ENCODE data around the gene MATR3. TPM values are rescaled to one million over a fixed set of nuclear protein-coding genes. Genes with fewer than 3 reads are reported as not detected.

MATR3 gene
- total RNA-seq, 1 donor from 2014 or later: 235 TPM

DNA sequence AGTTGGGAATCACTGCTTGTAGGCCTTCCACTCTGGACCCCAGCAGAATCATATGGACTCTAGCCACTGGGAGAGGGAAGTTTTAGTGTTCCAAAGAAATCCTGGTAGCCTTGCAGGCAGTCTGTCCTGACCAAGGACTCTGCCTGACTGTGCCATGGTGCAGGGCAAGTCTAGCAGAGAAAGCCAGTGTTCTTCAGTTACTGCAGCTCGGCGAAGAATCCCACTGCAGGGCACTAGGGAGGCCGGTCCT lies 20.3 kb upstream of the MATR3 start:
- H3K4me1 Mint-ChIP-seq (ENCODE audit: unreplicated experiment): peaks cover 36% of the 10 kb centered on the region
- TF ChIP-seq, protein P1, sequence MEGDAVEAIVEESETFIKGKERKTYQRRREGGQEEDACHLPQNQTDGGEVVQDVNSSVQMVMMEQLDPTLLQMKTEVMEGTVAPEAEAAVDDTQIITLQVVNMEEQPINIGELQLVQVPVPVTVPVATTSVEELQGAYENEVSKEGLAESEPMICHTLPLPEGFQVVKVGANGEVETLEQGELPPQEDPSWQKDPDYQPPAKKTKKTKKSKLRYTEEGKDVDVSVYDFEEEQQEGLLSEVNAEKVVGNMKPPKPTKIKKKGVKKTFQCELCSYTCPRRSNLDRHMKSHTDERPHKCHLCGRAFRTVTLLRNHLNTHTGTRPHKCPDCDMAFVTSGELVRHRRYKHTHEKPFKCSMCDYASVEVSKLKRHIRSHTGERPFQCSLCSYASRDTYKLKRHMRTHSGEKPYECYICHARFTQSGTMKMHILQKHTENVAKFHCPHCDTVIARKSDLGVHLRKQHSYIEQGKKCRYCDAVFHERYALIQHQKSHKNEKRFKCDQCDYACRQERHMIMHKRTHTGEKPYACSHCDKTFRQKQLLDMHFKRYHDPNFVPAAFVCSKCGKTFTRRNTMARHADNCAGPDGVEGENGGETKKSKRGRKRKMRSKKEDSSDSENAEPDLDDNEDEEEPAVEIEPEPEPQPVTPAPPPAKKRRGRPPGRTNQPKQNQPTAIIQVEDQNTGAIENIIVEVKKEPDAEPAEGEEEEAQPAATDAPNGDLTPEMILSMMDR (IDR thresholded peaks at IDR 0.05; ENCODE audit: unreplicated experiment): no peak
- H3K27me3 Mint-ChIP-seq (ENCODE audit: unreplicated experiment): peaks cover 6% of the 10 kb centered on the region
- H3K4me3 Mint-ChIP-seq (ENCODE audit: unreplicated experiment): peak overlapping the region; percentile 88
- no peak for DNase-seq (ENCODE audit: low spot score)
- no peak overlapping the region for H3K27ac Mint-ChIP-seq (ENCODE audit: unreplicated experiment)
- H3K36me3 Mint-ChIP-seq (ENCODE audit: low read depth, unreplicated experiment): peaks cover 5% of the 10 kb centered on the region
- no peaks in the 10 kb centered on the region for H3K9me3 Mint-ChIP-seq (ENCODE audit: unreplicated experiment)

DNA sequence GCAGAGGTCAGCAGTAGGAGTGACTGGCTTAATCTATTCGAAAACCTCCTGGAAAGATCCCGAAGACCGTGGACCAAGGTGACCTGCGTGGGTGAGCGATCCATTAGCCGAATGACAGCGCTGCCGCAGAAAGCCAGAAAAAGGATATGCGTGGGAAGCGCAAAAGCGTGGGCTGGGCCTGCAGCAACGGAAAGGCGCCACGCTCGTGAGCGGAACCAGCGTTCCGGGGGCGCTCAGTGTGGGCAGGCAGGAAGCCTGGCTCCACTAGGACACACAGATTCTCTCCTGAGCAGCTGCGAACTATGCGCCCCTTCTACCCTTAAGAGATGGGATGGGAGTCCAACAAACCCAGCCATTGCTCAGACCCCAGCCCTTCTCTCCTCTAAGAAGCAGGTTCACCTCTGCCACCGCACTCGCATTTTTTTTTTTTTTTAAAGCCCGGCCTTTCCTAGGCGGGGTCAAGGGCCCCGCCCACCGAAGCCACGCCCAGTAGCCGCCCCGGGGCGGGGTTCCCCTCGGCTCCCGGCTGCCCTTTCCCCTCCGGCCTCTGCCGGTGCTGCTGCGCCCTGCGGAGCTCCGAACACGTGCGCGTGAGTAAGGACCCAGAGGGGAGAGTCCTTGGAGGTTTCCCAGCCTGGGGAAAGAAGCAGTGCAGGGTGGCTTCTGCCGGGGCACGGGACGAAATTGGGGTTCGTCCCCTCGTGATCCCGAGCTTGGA lies 19.8 kb upstream of the MATR3 start:
- no peaks in the 10 kb centered on the region for H3K9me3 Mint-ChIP-seq (ENCODE audit: unreplicated experiment)
- H3K4me1 Mint-ChIP-seq (ENCODE audit: unreplicated experiment): peaks cover 33% of the 10 kb centered on the region
- TF ChIP-seq, protein P1 (IDR thresholded peaks at IDR 0.05; ENCODE audit: unreplicated experiment): no peak
- peaks cover 6% of the 10 kb centered on the region for H3K27me3 Mint-ChIP-seq (ENCODE audit: unreplicated experiment)
- peak; percentile 88 for DNase-seq (ENCODE audit: low spot score)
- peaks cover 5% of the 10 kb centered on the region for H3K36me3 Mint-ChIP-seq (ENCODE audit: low read depth, unreplicated experiment)
- H3K27ac Mint-ChIP-seq (ENCODE audit: unreplicated experiment): peak overlapping the region; percentile 80
- peak overlapping the region; percentile 88 for H3K4me3 Mint-ChIP-seq (ENCODE audit: unreplicated experiment)

DNA sequence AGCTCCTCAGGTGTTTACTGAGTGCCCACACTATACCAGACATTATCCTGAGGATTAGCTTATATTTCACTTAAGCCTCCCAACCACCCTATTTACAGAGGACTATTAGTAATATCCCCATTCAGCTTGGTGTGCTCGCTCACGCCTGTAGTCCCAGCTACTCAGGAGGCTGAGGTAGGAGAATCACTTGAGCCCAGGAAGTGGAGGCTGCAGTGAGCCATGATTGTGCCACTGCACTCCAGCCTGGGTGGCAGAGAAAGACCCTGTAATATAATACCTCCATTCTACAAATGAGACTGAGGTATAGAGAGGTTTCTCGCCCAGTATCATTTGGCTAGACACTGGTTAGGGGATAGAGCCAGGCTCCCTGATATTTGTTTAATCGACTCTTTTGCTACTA lies 18.0 kb upstream of the MATR3 start:
- TF ChIP-seq, protein P1 (IDR thresholded peaks at IDR 0.05; ENCODE audit: unreplicated experiment): no peak
- Mint-ChIP-seq H3K36me3 (ENCODE audit: low read depth, unreplicated experiment) (peaks cover 5% of the 10 kb centered on the region), H3K4me3 (ENCODE audit: unreplicated experiment) (peak overlapping the region; percentile 87), H3K27me3 (ENCODE audit: unreplicated experiment) (peaks cover 6% of the 10 kb centered on the region), H3K27ac (ENCODE audit: unreplicated experiment) (peak overlapping the region; percentile 30), H3K9me3 (ENCODE audit: unreplicated experiment) (no peaks in the 10 kb centered on the region), H3K4me1 (ENCODE audit: unreplicated experiment) (peaks cover 33% of the 10 kb centered on the region)
- DNase-seq (ENCODE audit: low spot score): no peak

DNA sequence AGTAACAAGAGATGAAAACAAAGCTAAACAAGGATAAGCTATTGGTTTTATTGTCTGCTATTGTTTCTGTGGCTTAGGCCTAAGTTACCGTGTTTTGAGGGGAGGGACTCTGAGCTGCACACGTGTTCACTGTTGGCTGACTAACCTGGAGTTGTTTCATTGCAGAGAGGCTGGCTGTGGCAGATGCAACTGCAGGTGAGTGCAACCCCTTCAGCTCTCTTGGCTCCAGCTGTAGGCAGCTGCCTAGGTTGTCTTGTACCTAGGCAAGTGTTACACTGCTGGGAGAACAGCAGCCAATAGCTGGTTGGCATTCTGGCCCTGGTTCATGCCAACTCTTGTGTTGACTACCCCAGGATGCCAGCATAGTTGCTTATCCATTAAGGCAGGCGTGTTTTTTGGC lies 17.6 kb upstream of the MATR3 start:
- H3K9me3 Mint-ChIP-seq (ENCODE audit: unreplicated experiment): no peaks in the 10 kb centered on the region
- no peak overlapping the region for H3K27ac Mint-ChIP-seq (ENCODE audit: unreplicated experiment)
- TF ChIP-seq, protein P1 (IDR thresholded peaks at IDR 0.05; ENCODE audit: unreplicated experiment): no peak
- H3K4me1 Mint-ChIP-seq (ENCODE audit: unreplicated experiment): peaks cover 33% of the 10 kb centered on the region
- DNase-seq (ENCODE audit: low spot score): no peak
- H3K27me3 Mint-ChIP-seq (ENCODE audit: unreplicated experiment): peaks cover 6% of the 10 kb centered on the region
- peak overlapping the region; percentile 76 for H3K4me3 Mint-ChIP-seq (ENCODE audit: unreplicated experiment)
- peaks cover 5% of the 10 kb centered on the region for H3K36me3 Mint-ChIP-seq (ENCODE audit: low read depth, unreplicated experiment)

DNA sequence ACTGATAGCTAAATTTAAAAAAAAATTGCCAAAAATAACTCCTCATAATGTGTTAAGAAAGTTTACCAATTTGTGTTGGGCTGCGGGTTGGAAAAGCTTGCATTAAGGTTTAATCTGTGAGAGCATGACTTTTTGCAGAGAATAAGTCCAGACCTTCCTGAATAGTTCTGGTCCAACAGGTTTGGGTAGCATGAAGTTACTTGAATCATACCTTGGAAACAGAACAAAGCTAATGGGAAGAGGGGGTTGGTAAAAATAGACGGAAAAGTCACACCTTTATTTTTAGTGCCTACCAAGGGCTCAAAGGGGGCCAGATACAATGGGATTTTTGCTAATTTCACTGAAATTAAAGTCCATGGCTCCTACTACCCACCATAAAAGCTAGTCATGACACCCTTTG lies 17.1 kb upstream of the MATR3 start:
- peaks cover 6% of the 10 kb centered on the region for H3K27me3 Mint-ChIP-seq (ENCODE audit: unreplicated experiment)
- H3K4me3 Mint-ChIP-seq (ENCODE audit: unreplicated experiment): peak overlapping the region; percentile 76
- H3K27ac Mint-ChIP-seq (ENCODE audit: unreplicated experiment): no peak overlapping the region
- no peak for DNase-seq (ENCODE audit: low spot score)
- H3K9me3 Mint-ChIP-seq (ENCODE audit: unreplicated experiment): no peaks in the 10 kb centered on the region
- peaks cover 33% of the 10 kb centered on the region for H3K4me1 Mint-ChIP-seq (ENCODE audit: unreplicated experiment)
- TF ChIP-seq, protein P1 (IDR thresholded peaks at IDR 0.05; ENCODE audit: unreplicated experiment): no peak
- H3K36me3 Mint-ChIP-seq (ENCODE audit: low read depth, unreplicated experiment): peaks cover 5% of the 10 kb centered on the region
